Measurements from ENCODE around the gene KNG1. TPM values are rescaled to one million over a fixed set of nuclear protein-coding genes. Genes with fewer than 3 reads are reported as not detected.
A peak's percentile ranks its signal among the peaks of the same experiment; 100 is the strongest.

Gene KNG1
- total RNA-seq, 1 experiment from 2014 or later = 0.25 TPM

- TF ChIP-seq CTCF (IDR thresholded peaks at IDR 0.05 in 2 of 3, conservative IDR thresholded peaks at IDR 0.05 in 1 of 3; ENCODE audit: borderline replicate concordance in 1 of 3, insufficient read depth in 1 of 3, low read depth in 2 of 3, low read length in 2 of 3) (no peak), POLR2A (IDR thresholded peaks at IDR 0.05; ENCODE audit: borderline replicate concordance, extremely low read depth, insufficient read depth, insufficient read length) (no peak), ATF3 (IDR thresholded peaks at IDR 0.05) (no peak), RAD21 (IDR thresholded peaks at IDR 0.05; ENCODE audit: low read depth) (no peak), EZH2 (IDR thresholded peaks at IDR 0.05) (no peak), JUND (IDR thresholded peaks at IDR 0.05) (no peak), SRF (IDR thresholded peaks at IDR 0.05; ENCODE audit: low read depth) (no peak), SP1 (IDR thresholded peaks at IDR 0.05; ENCODE audit: low read depth) (no peak)
Measured at GRCh38 chr3:186750316-186750715, 33.2 kb downstream of the KNG1 start (continued).

GRCh38 chr3:186751480-186751879 is 34.3 kb downstream of the KNG1 start:
- no peaks in the 10 kb centered on the region for H4K20me1 ChIP-seq (ENCODE audit: insufficient read depth)
- no peaks in the 10 kb centered on the region for H3K36me3 ChIP-seq (ENCODE audit: control insufficient read depth in 1 of 2, insufficient read depth in 2 of 2, low read length in 2 of 2)
- peaks cover 0 to 25% of the 10 kb centered on the region in 2 experiments; a peak in 2 of 4 replicates for H3K4me1 ChIP-seq (ENCODE audit: control insufficient read depth in 1 of 2, insufficient read depth in 2 of 2, low read length in 2 of 2)
- POLR2A ChIA-PET = no interaction called here
- H3K79me2 ChIP-seq (ENCODE audit: insufficient read depth, low read length) = no peaks in the 10 kb centered on the region
- H3K27me3 ChIP-seq (ENCODE audit: insufficient read depth, low read length) = no peaks in the 10 kb centered on the region
- H2AFZ ChIP-seq (ENCODE audit: low read depth, low read length, poor library complexity, severe bottlenecking) = peak overlapping the region; percentile 42
- no peak overlapping the region for H3K27ac ChIP-seq (ENCODE audit: low read depth, low read length)
- H3K4me3 ChIP-seq (replicated peaks in 1 of 2; ENCODE audit: low read depth in 1 of 2, low read length in 2 of 2) = no peak overlapping the region
- H3K4me2 ChIP-seq (ENCODE audit: low read length) = no peak overlapping the region
- H3K9me2 ChIP-seq (ENCODE audit: insufficient read depth) = no peaks in the 10 kb centered on the region
- no peak for TF ChIP-seq CBX3 (IDR thresholded peaks at IDR 0.05; ENCODE audit: low read depth)
- TF ChIP-seq POLR2AphosphoS5 (IDR thresholded peaks at IDR 0.05; ENCODE audit: low read depth, low read length) = no peak
- TF ChIP-seq TCF7L2 (IDR thresholded peaks at IDR 0.05; ENCODE audit: borderline replicate concordance, extremely low read depth, insufficient read depth, insufficient read length) = no peak
- TF ChIP-seq YY1 (IDR thresholded peaks at IDR 0.05; ENCODE audit: extremely low read depth, insufficient replicate concordance, low read depth, low read length) = no peak
- no peak for TF ChIP-seq JUND (IDR thresholded peaks at IDR 0.05)
- TF ChIP-seq CEBPB (IDR thresholded peaks at IDR 0.05; ENCODE audit: low read depth) = no peak
- TF ChIP-seq EGR1 (IDR thresholded peaks at IDR 0.05; ENCODE audit: low read depth) = no peak
- no peak for TF ChIP-seq POLR2A (IDR thresholded peaks at IDR 0.05; ENCODE audit: borderline replicate concordance, extremely low read depth, insufficient read depth, insufficient read length)
- no peak for TF ChIP-seq ZBTB33 (IDR thresholded peaks at IDR 0.05; ENCODE audit: extremely low read depth, insufficient replicate concordance, low read length)
- H3K9ac ChIP-seq (ENCODE audit: low read length) = no peak overlapping the region
- intact Hi-C loops (cut with micrococcal nuclease) = loop anchor here (5.0 kb wide), 1 partner anchor 179 kb away; the partner anchor contains the start of gene DNAJB11
- RAD21 ChIA-PET (ENCODE audit: low non-redundant PET in 1 of 2, low total read pairs in 2 of 2, uncharacterized antibody in 2 of 2, unreplicated experiment in 2 of 2) = no interaction called here
- BruUV-seq (replicated peaks) = no TSS peak
- no peaks in the 10 kb centered on the region for H3K9me3 ChIP-seq (ENCODE audit: control insufficient read depth in 1 of 2, insufficient read depth in 1 of 2, low read depth in 1 of 2, low read length in 2 of 2)
- DNase-seq (ENCODE audit: low read depth, low spot score) (no peak), ATAC-seq (no peak)
- CTCF ChIA-PET = interaction anchor here (0.7 kb wide), 1 partner anchor 136 kb away, joined by 3 read pairs; no protein-coding TSS in a partner anchor

All from HCT116 (cell line).